Measurements from ENCODE around the gene CACNG7.

GRCh38 chr19:53988981-53989380 lies 79.9 kb downstream of the CACNG7 start:
- TF ChIP-seq YY1 (IDR thresholded peaks at IDR 0.05; ENCODE audit: insufficient read depth, insufficient read length): no peak
- TF ChIP-seq ZNF274 (IDR thresholded peaks at IDR 0.05; ENCODE audit: low read depth, low read length): no peak

All from NT2/D1 (cell line).